PFSK-1 (cell line): ENCODE measurements around the gene TACC3.

Experiments used
- FOXP2 ChIP-seq: optimal IDR thresholded peaks from 2 replicates; pipeline ENCODE3; 2011; ENCODE audit warnings: borderline replicate concordance, control low read depth, inconsistent platforms; ENCODE audit not compliant: insufficient read depth; ENCODE audit errors: extremely low read length, extremely low read depth
- POLR2AphosphoS5 ChIP-seq: IDR thresholded peaks from 2 replicates; pipeline ENCODE4 v1.6.1; 2012; ENCODE audit warnings: low read depth, mild to moderate bottlenecking, control low read depth, low read length, moderate library complexity
- SIN3A ChIP-seq: IDR thresholded peaks from 2 replicates; pipeline ENCODE4 v1.6.1; 2012; ENCODE audit warnings: mild to moderate bottlenecking, low read length, moderate library complexity, borderline replicate concordance; ENCODE audit not compliant: insufficient read depth
- TAF1 ChIP-seq: IDR thresholded peaks from 2 replicates; pipeline ENCODE4 v1.6.1; 2012; ENCODE audit warnings: low read length, control low read depth, borderline replicate concordance; ENCODE audit not compliant: insufficient read depth
- TF ChIP-seq, protein P1 (sequence below), 2 experiments: IDR thresholded peaks; 2 replicates each; pipeline versions ENCODE4 v1.6.1 to v1.8.0; 2011 to 2012; ENCODE audit warnings: low read depth in 2 of 2, low read length in 2 of 2, control low read depth in 1 of 2, inconsistent platforms in 1 of 2, mild to moderate bottlenecking in 1 of 2, moderate library complexity in 1 of 2; ENCODE audit not compliant: insufficient read depth in 1 of 2

The TACC3 gene

DNA sequence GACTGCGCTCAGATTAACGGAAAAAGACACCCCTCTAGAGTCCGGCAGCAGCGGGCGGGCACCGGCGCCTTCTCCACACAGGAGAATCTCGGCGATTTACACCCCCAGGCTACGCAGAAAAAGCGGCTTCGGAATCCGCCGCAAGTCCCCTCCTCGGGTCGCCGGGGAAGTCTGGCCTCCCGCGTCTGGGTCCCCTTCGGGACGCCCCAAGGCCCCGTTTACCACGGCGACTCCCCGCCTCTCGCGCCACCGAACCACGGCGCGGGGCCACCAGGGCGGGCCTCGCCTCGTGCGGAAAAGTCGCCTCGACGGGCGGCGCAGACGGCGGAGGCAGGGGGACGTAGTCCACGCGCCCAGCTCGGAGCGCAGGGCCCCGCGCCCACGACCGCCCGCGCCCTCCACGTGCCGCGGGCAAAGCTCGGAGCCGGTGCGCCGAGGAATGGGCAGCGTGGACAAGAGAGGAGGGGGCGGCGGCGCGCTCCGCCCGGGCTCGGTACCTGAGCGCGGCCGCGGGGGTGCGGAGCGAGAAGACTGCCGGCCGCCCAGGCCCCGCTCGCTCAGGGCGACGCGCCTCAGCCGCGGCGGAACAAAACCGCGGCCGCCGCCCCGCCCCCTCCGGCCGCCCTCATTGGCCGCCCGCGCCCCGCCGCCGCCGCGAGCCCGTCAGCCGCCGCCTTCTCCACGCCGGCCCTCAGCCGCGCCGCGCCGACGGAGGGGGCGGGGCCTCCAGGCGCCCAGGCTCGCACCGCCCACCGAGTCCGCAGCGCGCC is 37.4 kb upstream of the TACC3 start, which contains the start of gene FAM53A:
FAM53A (minus strand) TSS at position 578 of the 770 bp plus-strand sequence. CDS start 15,572 bp downstream, outside the sequence.
- TF ChIP-seq POLR2AphosphoS5: 0 out of 2 replicates have a peak, but pooled peaks have one; percentile 19
- no peak for TF ChIP-seq FOXP2

DNA sequence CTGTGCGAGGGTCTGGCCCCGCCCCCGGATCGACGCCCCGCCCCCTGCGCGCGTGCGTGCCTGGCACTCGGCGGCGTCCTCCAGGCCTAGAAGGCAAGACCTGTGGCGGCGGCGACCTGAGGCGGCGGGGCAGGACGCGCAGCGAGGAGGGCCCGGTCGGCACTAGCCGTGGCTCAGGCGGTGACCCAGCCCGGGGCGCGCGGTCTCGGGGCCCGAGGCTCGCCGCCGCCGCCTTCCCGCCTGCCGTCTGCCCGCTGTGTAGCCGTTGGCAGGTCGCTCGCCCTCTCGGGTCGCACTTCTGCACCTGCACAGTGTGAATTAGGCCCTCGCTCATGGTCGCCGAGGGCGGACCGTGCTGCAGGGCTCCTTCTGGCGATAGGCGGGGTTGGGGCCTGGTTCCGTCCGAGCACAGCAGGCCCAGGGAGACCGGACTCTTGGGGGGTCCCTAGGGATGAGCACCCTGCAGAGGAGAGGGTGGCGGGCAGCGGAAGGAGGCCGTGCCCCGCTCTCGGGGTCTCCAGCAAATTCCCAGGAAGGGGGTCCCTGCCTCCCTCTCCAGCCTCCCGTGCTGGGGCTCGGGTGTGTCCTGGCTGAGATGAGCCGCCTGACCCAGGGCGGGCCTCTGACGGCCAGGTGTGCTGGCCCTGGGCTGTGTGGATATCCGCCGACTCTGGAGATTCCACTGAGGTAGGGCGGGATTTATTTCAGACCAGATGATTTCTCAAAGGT is 36.7 kb upstream of the TACC3 start:
- no peak for TF ChIP-seq FOXP2
- TF ChIP-seq POLR2AphosphoS5: peak; percentile 54
- TF ChIP-seq, protein P1, sequence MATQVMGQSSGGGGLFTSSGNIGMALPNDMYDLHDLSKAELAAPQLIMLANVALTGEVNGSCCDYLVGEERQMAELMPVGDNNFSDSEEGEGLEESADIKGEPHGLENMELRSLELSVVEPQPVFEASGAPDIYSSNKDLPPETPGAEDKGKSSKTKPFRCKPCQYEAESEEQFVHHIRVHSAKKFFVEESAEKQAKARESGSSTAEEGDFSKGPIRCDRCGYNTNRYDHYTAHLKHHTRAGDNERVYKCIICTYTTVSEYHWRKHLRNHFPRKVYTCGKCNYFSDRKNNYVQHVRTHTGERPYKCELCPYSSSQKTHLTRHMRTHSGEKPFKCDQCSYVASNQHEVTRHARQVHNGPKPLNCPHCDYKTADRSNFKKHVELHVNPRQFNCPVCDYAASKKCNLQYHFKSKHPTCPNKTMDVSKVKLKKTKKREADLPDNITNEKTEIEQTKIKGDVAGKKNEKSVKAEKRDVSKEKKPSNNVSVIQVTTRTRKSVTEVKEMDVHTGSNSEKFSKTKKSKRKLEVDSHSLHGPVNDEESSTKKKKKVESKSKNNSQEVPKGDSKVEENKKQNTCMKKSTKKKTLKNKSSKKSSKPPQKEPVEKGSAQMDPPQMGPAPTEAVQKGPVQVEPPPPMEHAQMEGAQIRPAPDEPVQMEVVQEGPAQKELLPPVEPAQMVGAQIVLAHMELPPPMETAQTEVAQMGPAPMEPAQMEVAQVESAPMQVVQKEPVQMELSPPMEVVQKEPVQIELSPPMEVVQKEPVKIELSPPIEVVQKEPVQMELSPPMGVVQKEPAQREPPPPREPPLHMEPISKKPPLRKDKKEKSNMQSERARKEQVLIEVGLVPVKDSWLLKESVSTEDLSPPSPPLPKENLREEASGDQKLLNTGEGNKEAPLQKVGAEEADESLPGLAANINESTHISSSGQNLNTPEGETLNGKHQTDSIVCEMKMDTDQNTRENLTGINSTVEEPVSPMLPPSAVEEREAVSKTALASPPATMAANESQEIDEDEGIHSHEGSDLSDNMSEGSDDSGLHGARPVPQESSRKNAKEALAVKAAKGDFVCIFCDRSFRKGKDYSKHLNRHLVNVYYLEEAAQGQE (IDR thresholded peaks at IDR 0.05; ENCODE audit: insufficient read depth in 1 of 2, low read depth in 2 of 2, low read length in 2 of 2): no peak
- TF ChIP-seq TAF1: no peak
- no peak for TF ChIP-seq SIN3A

DNA sequence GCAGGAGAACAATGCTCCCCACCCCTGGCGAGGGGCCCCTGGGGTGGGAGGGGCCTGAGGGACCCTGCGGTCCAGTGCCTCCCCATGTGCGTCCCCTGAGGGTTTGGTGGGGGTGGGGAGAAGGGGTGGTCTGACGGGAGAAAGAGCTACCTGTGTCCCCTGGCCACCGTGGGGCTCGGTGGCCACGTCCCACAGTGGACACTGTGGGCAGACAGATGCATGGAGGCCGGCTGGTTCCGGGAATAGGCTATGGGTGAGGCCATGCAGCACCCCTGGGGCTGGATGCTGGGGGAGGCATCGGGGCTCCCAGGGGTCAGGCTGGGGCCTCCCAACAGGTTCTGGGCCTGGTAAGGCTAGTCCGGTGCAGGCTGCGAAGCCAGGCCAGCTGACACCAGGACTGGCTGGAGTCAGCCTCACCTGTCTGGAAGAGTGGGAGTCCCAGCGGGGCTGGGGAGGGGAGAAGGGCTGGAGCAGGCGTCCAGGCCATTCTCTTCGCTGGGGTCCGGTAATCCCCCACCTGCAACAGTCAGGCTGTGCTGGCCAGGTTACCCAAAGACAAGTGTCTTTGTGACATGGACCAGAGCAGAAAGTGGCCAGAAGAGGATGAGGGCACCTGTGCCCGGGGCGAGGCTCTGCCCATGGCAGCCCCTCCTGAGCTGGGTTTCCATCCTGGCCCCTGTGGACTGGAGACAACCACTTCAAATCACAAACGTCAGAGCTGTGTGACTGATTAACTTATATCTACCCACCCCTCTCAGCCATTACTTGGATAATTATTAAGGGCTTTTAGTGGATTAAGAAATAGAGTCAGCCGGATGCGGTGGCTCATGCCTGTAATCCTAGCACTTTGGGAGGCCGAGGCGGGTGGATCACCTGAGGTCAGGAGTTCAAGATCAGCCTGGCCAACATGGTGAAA is 35.8 kb upstream of the TACC3 start:
- TF ChIP-seq POLR2AphosphoS5 (no peak), SIN3A (no peak), TAF1 (no peak), FOXP2 (no peak)
- TF ChIP-seq, protein P1 (IDR thresholded peaks at IDR 0.05; ENCODE audit: insufficient read depth in 1 of 2, low read depth in 2 of 2, low read length in 2 of 2): no peak

DNA sequence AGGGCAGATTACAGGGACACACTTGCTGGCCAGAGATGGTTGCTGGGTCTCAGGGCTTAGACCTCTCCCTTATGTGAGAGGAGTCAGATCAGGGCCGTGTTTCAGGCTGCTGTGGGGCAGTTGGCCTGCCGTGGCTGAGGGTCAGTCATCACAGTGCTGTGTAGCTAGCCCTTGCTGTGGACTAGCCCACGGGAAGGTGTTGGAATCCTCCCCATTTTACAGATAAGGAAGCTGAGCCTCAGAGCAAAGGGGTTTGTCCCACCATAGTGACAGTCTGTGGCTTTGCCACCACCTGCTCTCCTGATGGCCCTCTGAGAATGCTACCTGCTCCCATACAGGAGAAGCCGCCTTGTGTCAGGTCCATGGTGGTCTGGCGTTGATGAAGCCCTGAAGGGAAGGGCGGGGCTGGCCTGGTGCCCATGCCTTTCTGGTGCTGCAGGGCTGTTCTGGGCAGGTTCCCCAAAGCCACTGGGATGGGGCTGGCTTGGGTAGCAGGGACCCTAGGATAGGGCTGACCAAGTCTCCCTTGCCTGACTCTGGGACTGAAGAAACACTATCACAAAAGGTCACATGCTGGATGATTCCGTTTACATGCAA is 34.8 kb upstream of the TACC3 start:
- no peak for TF ChIP-seq TAF1
- no peak for TF ChIP-seq POLR2AphosphoS5
- TF ChIP-seq, protein P1 (IDR thresholded peaks at IDR 0.05; ENCODE audit: insufficient read depth in 1 of 2, low read depth in 2 of 2, low read length in 2 of 2): no peak
- no peak for TF ChIP-seq FOXP2

DNA sequence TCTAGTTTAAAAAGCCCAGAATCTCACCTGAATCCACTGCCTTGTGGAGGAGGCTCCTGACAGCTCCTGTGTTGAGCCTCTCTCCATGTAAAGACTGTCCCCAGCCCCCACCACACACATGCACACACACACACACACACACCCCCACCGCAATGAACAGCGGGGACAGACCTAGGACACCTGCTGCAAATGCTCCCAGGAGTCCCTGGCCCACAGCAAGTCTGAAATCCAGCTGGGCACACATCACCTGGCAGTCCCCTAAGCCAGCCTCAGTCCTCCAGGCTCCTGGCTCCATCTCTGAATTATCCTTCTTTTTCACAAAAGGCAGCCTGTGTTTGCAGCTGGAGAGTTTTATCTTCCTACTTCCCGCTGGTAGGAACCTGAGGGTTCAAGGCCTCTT is 30.6 kb upstream of the TACC3 start:
- TF ChIP-seq POLR2AphosphoS5 (no peak), SIN3A (no peak), TAF1 (no peak), FOXP2 (no peak)
- TF ChIP-seq, protein P1 (IDR thresholded peaks at IDR 0.05; ENCODE audit: insufficient read depth in 1 of 2, low read depth in 2 of 2, low read length in 2 of 2): no peak
